DOHH2 (cell line): ENCODE data around the gene LYVE1.
"Not testable (repeated sequence)": the region's sequence is repeated elsewhere in the genome, so short reads cannot be mapped to it uniquely, and the experiment has no call there.

Experiments used
- H3F3A ChIP-seq: fragments of 200-600 bp; sonication (generic), shearing (Covaris generic); 2 replicates; pipeline ENCODE4 v1.6.0; 2016; ENCODE audit warnings: antibody characterized with exemption, mild to moderate bottlenecking; ENCODE audit not compliant: control insufficient read depth, insufficient read depth
- H3K27ac ChIP-seq: fragments of 200-600 bp; sonication (generic); 2 replicates; pipeline ENCODE4 v1.5.1; 2014; ENCODE audit warnings: low read depth, mild to moderate bottlenecking, low read length, moderate library complexity
- H3K27me3 ChIP-seq: fragments of 200-600 bp; sonication (generic); 2 replicates; pipeline ENCODE4 v1.6.1; 2014; ENCODE audit warnings: mild to moderate bottlenecking, low read length, mixed read lengths; ENCODE audit not compliant: control insufficient read depth
- H3K36me3 ChIP-seq: fragments of 200-600 bp; sonication (generic); 2 replicates; pipeline ENCODE4 v1.6.1; 2014; ENCODE audit warnings: mild to moderate bottlenecking, low read length, moderate library complexity, mixed read lengths; ENCODE audit not compliant: control insufficient read depth
- H3K4me1 ChIP-seq: fragments of 200-600 bp; sonication (generic); 2 replicates; pipeline ENCODE4 v1.6.1; 2014; ENCODE audit warnings: mild to moderate bottlenecking, low read length, mixed read lengths; ENCODE audit not compliant: control insufficient read depth
- H3K4me2 ChIP-seq: fragments of 200-600 bp; sonication (generic); 2 replicates; pipeline ENCODE4 v1.6.0; 2014; ENCODE audit warnings: mild to moderate bottlenecking, low read length, moderate library complexity
- H3K4me3 ChIP-seq: fragments of 200-600 bp; sonication (generic); 2 replicates; pipeline ENCODE4 v1.5.1; 2014; ENCODE audit warnings: mild to moderate bottlenecking, low read length, mixed read lengths
- H3K79me2 ChIP-seq: fragments of 200-600 bp; sonication (generic); 2 replicates; pipeline ENCODE4 v1.6.1; 2014; ENCODE audit warnings: mild to moderate bottlenecking, low read length, mixed read lengths; ENCODE audit not compliant: control insufficient read depth
- H3K9me2 ChIP-seq: fragments of 200-600 bp; sonication (generic); replicated peaks from 2 replicates; pipeline ENCODE4 v1.6.1; 2014; ENCODE audit warnings: mild to moderate bottlenecking, low read length, mixed read lengths; ENCODE audit not compliant: control insufficient read depth
- H3K9me3 ChIP-seq: fragments of 200-600 bp; sonication (generic); 2 replicates; pipeline ENCODE4 v1.6.1; 2014; ENCODE audit warnings: antibody characterized with exemption, low read length, mixed read lengths; ENCODE audit not compliant: control insufficient read depth, insufficient read depth
- H4K20me1 ChIP-seq: fragments of 200-600 bp; sonication (generic); 2 replicates; pipeline ENCODE4 v1.6.0; 2014; ENCODE audit warnings: low read depth, mild to moderate bottlenecking, antibody characterized with exemption, low read length, moderate library complexity; ENCODE audit not compliant: control insufficient read depth, insufficient read depth
- CTCF ChIP-seq: fragments of 200-600 bp; sonication (generic); IDR thresholded peaks from one replicate; pipeline ENCODE4 v1.5.1; 2014; ENCODE audit warnings: antibody characterized with exemption, mild to moderate bottlenecking, low read depth, low read length; ENCODE audit not compliant: poor library complexity, severe bottlenecking
- EZH2phosphoT487 ChIP-seq: fragments of 200-600 bp; sonication (generic); IDR thresholded peaks from 2 replicates; pipeline ENCODE4 v1.6.1; 2017; ENCODE audit warnings: borderline replicate concordance, mild to moderate bottlenecking, antibody characterized with exemption, low read length, moderate library complexity, mixed read lengths

The LYVE1 gene

GRCh38 chr11:10598816-10599215 lies 30.4 kb upstream of the LYVE1 start:
- H3K9me3 ChIP-seq = no peaks in the 10 kb centered on the region
- no peak overlapping the region for H3K27ac ChIP-seq
- no peak overlapping the region for H3K4me3 ChIP-seq
- no peaks in the 10 kb centered on the region for H3K27me3 ChIP-seq
- H3F3A ChIP-seq = no peaks in the 10 kb centered on the region
- peaks cover 5% of the 10 kb centered on the region; the same call in 1 of the 2 replicates for H3K4me1 ChIP-seq
- no peak overlapping the region for H3K4me2 ChIP-seq
- no peaks in the 10 kb centered on the region for H3K36me3 ChIP-seq
- H4K20me1 ChIP-seq = no peaks in the 10 kb centered on the region
- no peak for TF ChIP-seq EZH2phosphoT487
- TF ChIP-seq CTCF = no peak
- no peaks in the 10 kb centered on the region for H3K9me2 ChIP-seq
- no peaks in the 10 kb centered on the region for H3K79me2 ChIP-seq

- H3K9me3 ChIP-seq = no peaks in the 10 kb centered on the region
- H3K79me2 ChIP-seq = no peaks in the 10 kb centered on the region
- no peaks in the 10 kb centered on the region for H3K9me2 ChIP-seq
- peaks cover 5% of the 10 kb centered on the region; the same call in 1 of the 2 replicates for H3K4me1 ChIP-seq
- no peak overlapping the region for H3K27ac ChIP-seq
- 0 out of 2 replicates have a peak, but pooled peaks cover 1% of the 10 kb centered on the region for H3K27me3 ChIP-seq
- H3F3A ChIP-seq = no peaks in the 10 kb centered on the region
- no peak for TF ChIP-seq CTCF
- TF ChIP-seq EZH2phosphoT487 = no peak
- H3K36me3 ChIP-seq = no peaks in the 10 kb centered on the region
- H3K4me3 ChIP-seq = no peak overlapping the region
- no peak overlapping the region for H3K4me2 ChIP-seq
- no peaks in the 10 kb centered on the region for H4K20me1 ChIP-seq
Observed at GRCh38 chr11:10597877-10598351, 29.4 kb upstream of the LYVE1 start.

- not testable (repeated sequence) for H3K27me3 ChIP-seq, H3K9me3 ChIP-seq, H3K4me3 ChIP-seq, H3K4me2 ChIP-seq, H3K79me2 ChIP-seq, H3K4me1 ChIP-seq, H3K27ac ChIP-seq, H3K36me3 ChIP-seq, H4K20me1 ChIP-seq, H3F3A ChIP-seq, H3K9me2 ChIP-seq
Observed at GRCh38 chr11:10595840-10596239, 27.4 kb upstream of the LYVE1 start.

- Histone ChIP-seq H3K27me3 (peaks cover 10% of the 10 kb centered on the region; the same call in 1 of the 2 replicates), H3F3A (no peaks in the 10 kb centered on the region), H3K79me2 (no peaks in the 10 kb centered on the region), H3K4me1 (peaks cover 5% of the 10 kb centered on the region; the same call in 1 of the 2 replicates), H3K4me2 (no peak overlapping the region), H3K36me3 (no peaks in the 10 kb centered on the region), H3K4me3 (no peak overlapping the region), H3K9me2 (no peaks in the 10 kb centered on the region), H3K9me3 (no peaks in the 10 kb centered on the region), H4K20me1 (no peaks in the 10 kb centered on the region), H3K27ac (no peak overlapping the region)
- TF ChIP-seq CTCF (no peak), EZH2phosphoT487 (no peak)
Observed at GRCh38 chr11:10594407-10594806, 25.9 kb upstream of the LYVE1 start.
